HG03457 (cell line): Measurements from ENCODE around the gene KCNK4.
"Not testable (repeated sequence)": the region's sequence is repeated elsewhere in the genome, so short reads cannot be mapped to it uniquely, and the experiment has no call there.

Experiments used
- ATAC-seq: cut with Tn5 transposase; IDR thresholded peaks from one replicate; pipeline ENCODE4 v1.9.1; 2021; ENCODE audit warnings: moderate number of reproducible peaks; ENCODE audit not compliant: unreplicated experiment

Gene KCNK4

DNA sequence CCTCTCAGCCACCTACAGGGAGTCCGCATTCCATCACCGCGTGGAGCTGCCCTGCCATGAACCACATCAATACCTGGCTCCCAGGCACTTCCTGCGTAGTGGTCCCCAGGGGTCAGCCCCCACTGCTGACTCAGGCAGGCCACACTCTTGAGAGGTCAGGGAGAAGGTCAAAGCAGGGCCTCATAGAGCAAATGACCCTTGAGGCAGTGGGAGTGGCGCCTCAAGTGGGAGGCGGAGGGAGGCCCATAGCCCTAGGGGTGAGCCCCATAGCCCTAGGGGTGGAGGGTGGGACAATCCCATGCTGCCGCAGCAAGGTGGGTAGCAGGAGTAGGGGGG, 31.8 kb downstream of the KCNK4 start:
- ATAC-seq, result no peak

DNA sequence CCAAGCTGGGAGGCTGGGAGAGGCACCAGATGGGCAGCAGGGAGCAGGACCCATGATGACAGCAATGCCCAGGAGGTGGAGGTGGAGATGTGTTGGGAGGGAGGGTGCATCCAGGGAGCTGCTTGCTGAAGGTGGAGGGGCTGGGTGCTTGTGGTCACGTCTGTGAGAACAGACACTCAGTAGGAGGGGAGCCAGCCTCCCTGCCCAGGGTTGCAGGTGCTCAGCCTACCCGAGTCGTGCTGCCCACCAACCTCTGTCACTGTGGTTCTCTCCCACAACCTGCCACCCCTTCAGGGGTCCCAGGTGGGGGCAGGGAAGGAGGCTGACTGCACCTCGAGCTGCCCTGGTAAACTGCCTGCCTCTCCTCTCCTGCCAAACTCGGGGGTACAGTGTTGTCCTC, 32.3 kb downstream of the KCNK4 start:
- no peak for ATAC-seq

DNA sequence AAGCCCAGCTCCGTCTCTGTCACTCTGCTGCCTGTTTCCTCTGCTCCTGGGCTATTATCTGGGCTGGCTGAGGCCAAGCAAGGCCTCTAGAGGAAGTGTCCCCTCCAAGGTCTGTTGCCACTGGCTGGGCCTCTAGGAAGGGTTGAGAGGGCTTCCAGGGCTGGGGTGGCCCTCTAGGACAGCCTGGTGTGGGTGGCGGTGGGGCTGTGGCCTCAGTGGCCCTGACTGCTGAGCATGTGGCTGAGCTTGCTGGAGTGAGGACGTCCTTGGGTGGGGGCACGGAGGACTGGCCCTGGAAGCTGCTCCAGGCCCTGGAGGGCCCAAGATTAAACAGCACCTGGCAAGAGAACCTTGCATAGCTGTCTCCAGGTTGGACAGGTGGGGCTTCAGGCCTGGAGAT, 32.9 kb downstream of the KCNK4 start:
- not testable (repeated sequence) for ATAC-seq

DNA sequence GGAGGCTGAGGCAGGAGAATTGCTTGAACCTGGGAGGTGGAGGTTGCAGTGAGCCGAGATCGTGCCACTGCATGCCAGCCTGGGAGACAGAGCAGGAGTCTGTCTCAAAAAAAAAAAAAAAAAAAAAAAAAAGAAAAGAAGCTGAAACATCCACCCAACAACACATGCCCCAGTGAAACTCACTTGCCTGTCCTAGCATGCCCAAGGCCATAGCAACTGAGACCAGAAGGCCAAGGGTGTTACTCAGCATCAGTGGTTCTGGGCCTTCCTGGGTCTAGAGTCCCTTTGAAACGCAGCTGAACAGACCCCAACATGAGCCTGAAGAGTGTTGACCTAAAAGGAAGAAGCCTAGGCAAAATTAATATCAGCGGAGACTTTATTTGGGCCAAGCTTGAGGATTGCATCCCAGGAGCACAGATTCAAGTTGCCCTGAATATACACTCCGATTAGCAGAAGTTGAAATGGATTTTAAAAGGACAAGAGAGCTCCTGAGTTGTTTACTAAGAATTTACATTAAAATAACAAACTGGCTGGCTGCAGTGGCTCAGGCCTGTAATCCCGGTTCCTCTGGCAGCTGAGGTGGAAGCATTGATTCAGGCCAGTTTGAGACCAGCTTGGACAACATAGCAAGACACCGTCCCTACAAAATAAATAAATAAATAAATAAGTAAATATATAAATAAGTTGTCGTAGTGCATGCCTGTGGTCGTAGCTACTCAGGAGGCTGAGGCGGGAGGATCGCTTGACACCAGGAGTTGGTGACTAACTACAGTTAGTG, 33.8 kb downstream of the KCNK4 start:
- no peak for ATAC-seq

DNA sequence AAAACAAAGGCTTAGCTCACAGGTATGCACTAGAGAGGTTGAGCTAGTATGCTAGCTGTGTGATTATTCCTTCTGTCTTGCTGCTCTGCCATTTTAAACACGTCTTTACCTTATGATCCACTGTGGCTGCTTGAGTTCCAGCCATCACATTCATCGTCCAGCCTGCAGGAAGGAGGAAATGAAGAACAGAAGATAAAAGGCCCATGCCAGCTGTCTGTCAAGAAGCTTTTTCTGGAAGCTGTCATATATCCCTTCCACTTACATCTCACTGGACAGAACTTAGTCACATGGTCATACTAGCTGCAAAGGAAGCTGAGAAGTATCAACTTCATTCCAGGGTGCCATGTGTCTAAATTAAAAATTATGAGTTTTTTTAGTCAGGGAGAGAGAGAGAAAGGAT, 36.3 kb downstream of the KCNK4 start:
- no peak for ATAC-seq

DNA sequence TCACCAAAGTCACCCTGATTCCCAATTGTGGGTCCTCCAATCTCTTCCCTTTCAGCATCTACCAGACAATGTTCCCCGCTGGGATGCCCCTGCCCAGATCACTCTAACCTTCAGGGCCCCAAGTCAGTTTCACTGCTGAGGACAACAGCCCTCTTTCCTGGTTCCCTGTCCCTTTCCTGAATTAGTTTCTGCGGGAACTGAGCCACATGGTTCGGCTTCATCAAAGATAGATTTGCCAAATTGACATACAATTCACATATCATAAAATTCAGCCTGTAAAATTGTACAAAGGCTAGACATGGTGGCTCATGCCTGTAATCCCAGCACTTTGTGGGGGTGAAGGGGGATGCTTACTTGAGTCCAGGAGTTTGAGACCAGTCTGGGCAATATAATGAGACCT, 36.9 kb downstream of the KCNK4 start:
- no peak for ATAC-seq

DNA sequence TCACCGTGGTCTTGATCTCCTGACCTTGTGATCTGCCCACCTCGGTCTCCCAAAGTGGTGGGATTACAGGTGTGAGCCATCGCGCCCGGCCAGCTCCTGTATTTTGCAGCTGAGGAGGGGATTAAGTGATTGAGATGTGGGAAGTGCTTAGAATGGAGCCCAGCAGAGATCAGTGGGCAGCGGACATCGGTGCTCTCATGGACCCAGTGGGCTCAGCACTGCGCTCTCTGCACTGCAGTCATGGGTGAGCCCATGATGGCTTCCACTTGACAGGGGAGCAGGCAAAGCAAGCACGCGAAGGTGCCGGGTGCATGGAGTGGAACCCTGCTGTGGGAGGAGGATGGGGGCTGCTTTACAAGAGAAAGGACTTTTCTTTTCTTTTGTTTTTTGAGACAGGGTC, 39.8 kb downstream of the KCNK4 start:
- ATAC-seq, result no peak

DNA sequence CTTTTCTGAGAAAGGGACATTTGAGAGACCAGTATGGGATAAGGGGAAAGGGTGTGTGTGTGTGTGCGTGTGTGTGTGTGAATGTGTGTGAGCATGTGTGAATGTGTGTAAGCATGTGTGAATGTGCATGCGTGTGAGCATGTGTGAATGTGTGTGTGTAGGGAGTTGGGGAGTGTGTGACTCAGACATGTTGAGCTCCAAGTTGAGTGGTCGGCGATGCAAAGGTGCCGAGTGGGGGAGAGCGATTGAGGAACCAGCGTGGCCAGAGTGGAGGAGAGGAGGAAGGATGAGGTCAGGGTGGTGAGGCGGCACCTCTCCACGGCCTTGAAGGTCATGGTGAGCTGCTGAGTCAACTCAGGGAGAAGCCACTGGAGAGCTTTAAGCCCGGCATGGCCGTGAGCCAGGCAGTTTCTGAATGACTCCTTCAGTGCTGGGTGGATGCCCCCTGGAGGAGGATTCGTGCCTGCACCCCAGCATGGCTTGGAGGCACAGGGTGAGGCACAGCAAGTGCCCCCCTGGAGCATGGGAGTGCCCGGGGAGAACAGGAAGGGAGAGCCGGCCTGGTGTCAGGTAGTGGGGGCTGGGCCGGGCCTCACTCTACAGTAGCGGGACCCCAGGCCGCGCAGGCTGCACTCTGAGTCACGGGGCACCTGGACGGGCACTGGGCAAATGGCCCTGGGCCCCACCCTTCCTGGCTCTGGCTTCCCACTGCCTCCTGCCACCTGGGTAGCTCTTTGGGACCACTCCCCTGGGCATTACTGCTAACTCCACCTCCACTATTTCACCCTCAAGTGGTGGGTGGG, 40.7 kb downstream of the KCNK4 start:
- no peak for ATAC-seq

- no peak for ATAC-seq
Measured at GRCh38 chr11:64333556-64333955, 42.5 kb downstream of the KCNK4 start.

GRCh38 chr11:64334764-64335735, 43.9 kb downstream of the KCNK4 start:
- peak; percentile 52 for ATAC-seq

DNA sequence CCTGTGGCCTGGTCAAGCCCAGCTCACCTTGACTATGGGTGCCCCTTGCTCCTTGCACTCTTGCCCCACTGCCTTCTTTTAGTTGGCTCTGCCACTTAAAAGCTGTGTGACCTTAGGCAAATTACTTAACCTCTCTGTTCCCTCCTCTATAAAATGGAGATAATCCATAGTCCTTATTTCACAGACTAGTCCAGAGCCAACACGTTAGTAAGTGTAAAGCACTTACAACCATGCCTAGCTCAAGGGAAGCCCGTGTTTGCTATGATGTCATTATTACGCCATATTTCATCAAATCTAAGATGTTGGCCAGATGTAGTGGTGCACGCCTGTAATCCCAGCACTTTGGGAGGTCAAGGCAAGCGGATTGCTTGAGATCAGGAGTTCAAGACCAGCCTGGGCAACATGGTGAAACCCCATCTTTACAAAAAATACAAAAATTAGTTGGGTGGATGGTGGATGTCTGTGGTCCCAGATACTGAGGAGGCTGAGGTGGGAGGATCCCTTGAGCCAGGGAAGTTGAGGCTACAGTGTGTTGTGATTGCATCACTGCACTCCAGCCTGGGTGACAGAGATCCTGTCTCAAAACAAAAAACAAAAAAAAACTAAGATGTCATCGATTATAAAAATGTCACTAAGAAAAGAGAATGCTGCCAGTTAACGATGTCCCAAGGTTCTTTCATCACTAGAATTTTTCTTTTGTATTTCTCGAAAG, 46.6 kb downstream of the KCNK4 start:
- ATAC-seq, result no peak

DNA sequence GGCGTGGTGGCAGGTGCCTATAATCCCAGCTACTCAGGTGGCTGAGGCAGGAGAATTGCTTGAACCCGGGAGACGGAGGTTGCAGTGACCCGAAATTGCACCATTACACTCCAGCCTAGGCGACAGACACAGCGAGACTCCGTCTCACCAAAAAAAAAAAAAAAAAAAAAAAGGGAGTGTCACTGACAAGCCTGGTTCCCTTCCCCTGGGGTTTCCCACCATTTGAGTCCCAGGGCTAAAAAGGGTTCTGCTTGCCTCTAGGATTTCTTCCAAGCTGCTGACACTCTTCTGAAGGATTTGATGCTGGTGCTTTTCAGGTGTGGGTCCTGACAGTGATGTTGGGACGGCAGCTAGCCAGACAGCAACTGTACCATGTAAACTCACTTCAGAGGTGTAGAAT, 47.6 kb downstream of the KCNK4 start:
- ATAC-seq, result no peak

DNA sequence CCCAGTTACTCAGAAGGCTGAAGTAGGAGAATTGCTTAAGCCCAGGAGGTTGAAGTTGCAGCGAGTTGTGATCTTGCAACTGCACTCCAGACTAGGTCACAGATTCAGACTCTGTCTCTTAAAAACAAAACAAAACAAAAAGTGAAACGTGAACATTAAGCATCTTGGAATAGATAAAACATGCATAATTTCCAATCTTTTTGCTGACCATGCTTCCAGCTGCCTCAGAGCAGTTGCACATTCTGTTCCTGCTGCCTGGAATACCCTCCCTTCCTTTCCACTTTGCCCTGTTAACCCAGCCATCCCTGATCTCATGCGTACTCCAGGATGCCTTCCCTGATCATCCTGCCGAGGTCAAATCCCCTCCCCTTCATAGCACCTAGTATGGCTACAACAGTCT, 48.2 kb downstream of the KCNK4 start:
- no peak for ATAC-seq

DNA sequence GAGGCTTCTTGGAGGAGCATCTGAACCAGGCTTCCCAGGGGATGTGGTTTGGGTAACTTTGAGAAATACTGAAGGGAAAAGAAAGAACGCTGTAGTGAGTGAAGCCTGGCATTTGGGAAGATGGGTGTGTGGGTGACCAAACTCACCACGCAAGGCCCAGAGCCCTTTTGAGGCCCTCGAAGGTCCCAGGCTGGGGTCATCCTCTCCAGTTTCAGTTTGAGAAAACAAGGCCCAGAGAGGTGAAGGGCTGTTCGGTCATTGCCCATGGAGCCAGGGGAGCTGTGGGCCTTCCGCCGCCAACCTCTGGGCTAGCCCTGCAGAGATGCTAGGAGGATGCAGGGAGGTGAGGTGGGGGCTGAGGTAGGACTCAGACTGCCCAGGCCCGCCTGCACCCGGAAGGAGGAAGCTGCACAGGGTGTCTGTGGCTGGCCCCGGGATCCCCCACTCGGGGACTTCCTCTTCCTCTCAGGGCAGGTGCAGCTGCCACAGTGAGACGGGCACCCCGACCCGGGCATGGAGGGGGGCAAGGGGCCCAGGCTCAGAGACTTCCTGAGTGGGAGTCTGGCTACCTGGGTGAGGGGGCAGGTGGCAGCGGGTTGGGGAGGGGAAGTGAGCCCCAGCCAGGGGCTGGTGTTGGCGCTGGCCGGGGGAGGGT, 48.8 kb downstream of the KCNK4 start, which contains the start of gene CCDC88B:
TSS of gene CCDC88B (plus strand) at position 451 of the 655 bp plus-strand sequence. CDS start at position 514, 63 bp downstream.
- peak; percentile 31 for ATAC-seq

DNA sequence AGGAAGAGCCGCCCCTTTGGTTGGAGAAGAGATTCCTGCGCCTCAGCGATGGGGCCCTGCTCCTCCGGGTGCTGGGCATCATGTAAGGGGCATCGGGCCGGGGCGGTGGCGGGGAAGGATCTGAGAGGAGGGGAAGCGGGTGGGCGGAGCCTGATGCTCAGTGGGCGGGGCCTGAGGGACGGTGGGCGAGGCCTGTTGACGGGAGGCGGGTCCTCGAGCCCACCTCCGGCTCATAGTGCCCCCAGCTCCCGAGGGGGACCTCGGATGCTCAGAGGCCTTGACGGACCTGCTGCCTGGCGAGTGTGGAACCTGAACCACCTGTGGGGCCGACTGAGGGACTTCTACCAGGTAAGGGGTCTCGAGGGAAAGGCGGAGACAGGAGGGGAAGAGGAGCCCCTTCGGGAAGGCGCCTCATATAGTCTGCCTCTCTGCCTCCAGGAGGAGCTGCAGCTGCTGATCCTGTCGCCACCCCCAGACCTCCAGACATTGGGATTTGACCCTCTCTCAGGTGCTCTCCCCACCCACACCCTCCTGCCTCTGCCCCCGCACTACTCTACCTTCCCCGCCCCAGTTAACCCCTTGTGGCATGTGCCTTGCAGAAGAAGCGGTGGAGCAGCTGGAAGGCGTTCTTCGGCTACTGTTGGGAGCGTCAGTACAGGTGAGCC, 49.7 kb downstream of the KCNK4 start:
- ATAC-seq, result no peak

DNA sequence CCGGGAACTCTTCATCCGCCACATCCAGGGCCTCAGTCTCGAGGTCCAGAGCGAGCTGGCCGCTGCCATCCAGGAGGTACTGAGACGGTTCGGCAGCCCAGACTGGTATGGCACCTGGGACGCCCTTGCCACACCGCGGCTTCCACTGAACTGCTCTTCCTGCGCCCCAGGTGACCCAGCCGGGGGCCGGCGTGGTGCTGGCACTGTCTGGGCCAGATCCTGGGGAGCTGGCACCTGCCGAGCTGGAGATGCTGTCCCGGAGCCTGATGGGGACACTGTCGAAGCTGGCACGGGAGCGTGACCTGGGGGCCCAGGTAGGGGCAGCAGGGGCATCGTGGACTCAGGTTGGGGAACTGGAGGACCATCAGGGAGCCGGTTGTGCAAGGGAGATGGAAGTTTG, 50.3 kb downstream of the KCNK4 start:
- ATAC-seq, result no peak

DNA sequence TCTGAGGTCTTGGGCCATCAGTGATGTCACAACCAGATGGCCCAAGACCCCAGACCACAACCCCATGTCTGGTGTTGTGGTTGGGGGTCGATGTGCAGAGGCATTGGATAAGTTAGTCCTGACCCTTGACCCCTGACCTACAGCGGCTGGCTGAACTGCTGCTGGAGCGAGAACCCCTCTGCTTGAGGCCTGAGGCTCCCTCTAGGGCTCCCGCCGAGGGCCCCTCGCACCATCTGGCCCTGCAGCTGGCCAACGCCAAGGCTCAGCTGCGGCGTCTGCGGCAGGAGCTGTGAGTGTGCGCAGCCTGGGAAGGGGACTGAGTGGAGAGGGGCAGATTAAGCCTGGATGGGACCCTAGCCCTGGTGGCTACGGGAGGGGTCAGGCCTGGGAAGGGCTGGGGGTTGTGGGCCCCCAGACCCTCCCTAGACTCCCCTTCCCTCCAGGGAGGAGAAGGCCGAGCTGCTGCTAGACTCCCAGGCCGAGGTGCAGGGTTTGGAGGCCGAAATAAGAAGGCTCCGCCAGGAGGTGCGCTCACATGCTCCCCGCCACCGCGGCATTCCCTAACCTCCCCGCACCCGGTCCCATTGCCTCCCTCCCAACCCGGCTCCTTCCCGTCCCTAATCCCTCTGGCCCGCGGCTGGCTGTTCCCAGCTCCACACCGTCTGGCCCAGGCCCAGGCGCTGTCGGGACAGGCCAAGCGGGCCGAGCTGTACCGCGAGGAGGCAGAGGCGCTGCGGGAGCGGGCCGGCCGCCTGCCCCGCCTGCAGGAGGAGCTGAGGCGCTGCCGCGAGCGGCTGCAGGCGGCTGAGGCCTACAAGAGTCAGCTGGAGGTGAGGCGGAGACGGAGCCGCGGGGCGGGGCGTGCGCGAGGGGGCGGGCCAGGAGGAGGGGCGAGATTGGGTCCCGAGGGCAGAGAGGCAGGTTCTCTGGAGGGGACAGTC, 51.0 kb downstream of the KCNK4 start:
- no peak for ATAC-seq
